Glutamatergic neuron (in vitro differentiated cells): ENCODE measurements around the gene TMEM37. TPM values are rescaled to one million over a fixed set of nuclear protein-coding genes. Genes with fewer than 3 reads are reported as not detected.

Experiments used
- DNase-seq: peaks from one replicate; pipeline ENCODE4 v3.0.0; 2022
- H3K27ac Mint-ChIP-seq: one replicate; pipeline ENCODE4 v1.8.0; 2020; ENCODE audit warnings: mild to moderate bottlenecking, mixed read lengths, inconsistent platforms; ENCODE audit not compliant: unreplicated experiment
- H3K27me3 Mint-ChIP-seq: one replicate; pipeline ENCODE4 v1.8.0; 2020; ENCODE audit warnings: mild to moderate bottlenecking, moderate library complexity, mixed read lengths, inconsistent platforms; ENCODE audit not compliant: unreplicated experiment
- H3K36me3 Mint-ChIP-seq: one replicate; pipeline ENCODE4 v1.8.0; 2020; ENCODE audit warnings: mild to moderate bottlenecking, mixed read lengths, inconsistent platforms; ENCODE audit not compliant: unreplicated experiment
- H3K4me1 Mint-ChIP-seq: one replicate; pipeline ENCODE4 v1.8.0; 2020; ENCODE audit warnings: mild to moderate bottlenecking, low read depth, mixed read lengths, inconsistent platforms; ENCODE audit not compliant: unreplicated experiment
- H3K4me3 Mint-ChIP-seq: one replicate; pipeline ENCODE4 v1.8.0; 2020; ENCODE audit warnings: mild to moderate bottlenecking, mixed read lengths, inconsistent platforms; ENCODE audit not compliant: unreplicated experiment
- H3K9me3 Mint-ChIP-seq: one replicate; pipeline ENCODE4 v1.8.0; 2020; ENCODE audit warnings: mild to moderate bottlenecking, moderate library complexity, mixed read lengths, inconsistent platforms; ENCODE audit not compliant: unreplicated experiment
- CTCF ChIP-seq: fragments of 200-600 bp; sonication (generic); IDR thresholded peaks from one replicate; pipeline ENCODE4 v1.5.0; 2021; ENCODE audit not compliant: partially characterized antibody, unreplicated experiment
- total RNA-seq: library from RNA; stranded (reverse); fragmentation: NEBNext Ultra II Directional; extraction: Animal tissue kit (Norgen Biotek cat#: 25700); gene quantifications from one replicate; pipeline ENCODE4 v1.2.1, GENCODE V29; 2021; ENCODE audit not compliant: unreplicated experiment

TMEM37 gene
- total RNA-seq, 1 donor from 2014 or later: not detected

- no peaks in the 10 kb centered on the region for H3K4me1 Mint-ChIP-seq
- no peak overlapping the region for H3K27ac Mint-ChIP-seq
- no peaks in the 10 kb centered on the region for H3K27me3 Mint-ChIP-seq
- TF ChIP-seq CTCF: no peak
- no peak overlapping the region for H3K4me3 Mint-ChIP-seq
- no peaks in the 10 kb centered on the region for H3K9me3 Mint-ChIP-seq
- H3K36me3 Mint-ChIP-seq: peaks cover 3% of the 10 kb centered on the region
- no peak for DNase-seq
Observed at GRCh38 chr2:119451336-119452050, 19.8 kb downstream of the TMEM37 start.

- Mint-ChIP-seq H3K27ac (no peak overlapping the region), H3K4me1 (no peaks in the 10 kb centered on the region)
Observed at GRCh38 chr2:119453972-119454593, 22.4 kb downstream of the TMEM37 start.

GRCh38 chr2:119455066-119455718 is 23.5 kb downstream of the TMEM37 start:
- no peak overlapping the region for H3K4me3 Mint-ChIP-seq
- no peaks in the 10 kb centered on the region for H3K27me3 Mint-ChIP-seq
- no peaks in the 10 kb centered on the region for H3K36me3 Mint-ChIP-seq
- TF ChIP-seq CTCF: no peak
- DNase-seq: no peak
- H3K4me1 Mint-ChIP-seq: no peaks in the 10 kb centered on the region
- H3K27ac Mint-ChIP-seq: no peak overlapping the region
- no peaks in the 10 kb centered on the region for H3K9me3 Mint-ChIP-seq

More at GRCh38 chr2:119453972-119454593, 22.4 kb downstream of the TMEM37 start:
- no peaks in the 10 kb centered on the region for H3K9me3 Mint-ChIP-seq
- H3K27me3 Mint-ChIP-seq: no peaks in the 10 kb centered on the region
- no peak for TF ChIP-seq CTCF
- no peak overlapping the region for H3K4me3 Mint-ChIP-seq
- DNase-seq: no peak
- H3K36me3 Mint-ChIP-seq: no peaks in the 10 kb centered on the region

- TF ChIP-seq CTCF: no peak
- H3K4me1 Mint-ChIP-seq: no peaks in the 10 kb centered on the region
- no peak overlapping the region for H3K4me3 Mint-ChIP-seq
- peaks cover 2% of the 10 kb centered on the region for H3K9me3 Mint-ChIP-seq
- no peak overlapping the region for H3K27ac Mint-ChIP-seq
- no peak for DNase-seq
- H3K27me3 Mint-ChIP-seq: no peaks in the 10 kb centered on the region
- no peaks in the 10 kb centered on the region for H3K36me3 Mint-ChIP-seq
Observed at GRCh38 chr2:119460076-119460475, 28.4 kb downstream of the TMEM37 start.

- no peaks in the 10 kb centered on the region for H3K27me3 Mint-ChIP-seq
- no peaks in the 10 kb centered on the region for H3K36me3 Mint-ChIP-seq
- H3K4me1 Mint-ChIP-seq: no peaks in the 10 kb centered on the region
- DNase-seq: no peak
- no peak for TF ChIP-seq CTCF
- peaks cover 2% of the 10 kb centered on the region for H3K9me3 Mint-ChIP-seq
- H3K27ac Mint-ChIP-seq: no peak overlapping the region
- H3K4me3 Mint-ChIP-seq: no peak overlapping the region
Observed at GRCh38 chr2:119461811-119462210, 30.2 kb downstream of the TMEM37 start.
